KMS-11 (cell line): ENCODE results near the gene LHX3.

Experiments
- H2AFZ ChIP-seq: fragments of 200-600 bp; sonication (generic); 2 replicates; pipeline ENCODE4 v1.6.1; 2016; ENCODE audit warnings: antibody characterized with exemption, mixed run types, low read depth
- H3K27ac ChIP-seq: fragments of 200-600 bp; sonication (generic); 2 replicates; pipeline ENCODE4 v1.6.1; 2016; ENCODE audit warnings: mild to moderate bottlenecking, mixed run types
- H3K27me3 ChIP-seq: fragments of 200-600 bp; sonication (generic); 2 replicates; pipeline ENCODE4 v1.6.1; 2017; ENCODE audit warnings: mild to moderate bottlenecking, low read depth, mixed run types, moderate library complexity; ENCODE audit not compliant: insufficient read depth
- H3K36me3 ChIP-seq: fragments of 200-600 bp; sonication (generic); 2 replicates; pipeline ENCODE4 v1.6.1; 2017; ENCODE audit warnings: mild to moderate bottlenecking, mixed run types; ENCODE audit not compliant: insufficient read depth
- H3K4me1 ChIP-seq: fragments of 200-600 bp; sonication (generic); 2 replicates; pipeline ENCODE4 v1.6.1; 2016; ENCODE audit warnings: mild to moderate bottlenecking, low read depth, mixed run types; ENCODE audit not compliant: poor library complexity, severe bottlenecking
- H3K4me2 ChIP-seq: fragments of 200-600 bp; sonication (generic); 2 replicates; pipeline ENCODE4 v1.7.0; 2016; ENCODE audit warnings: mild to moderate bottlenecking, mixed run types
- H3K4me3 ChIP-seq: fragments of 200-600 bp; sonication (generic); IDR thresholded peaks from 2 replicates; pipeline ENCODE4 v1.6.1; 2017; ENCODE audit warnings: low read depth, low read length, mixed read lengths; ENCODE audit not compliant: insufficient read depth
- H3K79me2 ChIP-seq: fragments of 200-600 bp; sonication (generic); 2 replicates; pipeline ENCODE4 v1.6.1; 2016; ENCODE audit warnings: low read depth, mixed run types; ENCODE audit not compliant: insufficient read depth
- H3K9ac ChIP-seq: fragments of 200-600 bp; sonication (generic); 2 replicates; pipeline ENCODE4 v1.6.1; 2016; ENCODE audit warnings: mild to moderate bottlenecking, mixed run types
- H4K20me1 ChIP-seq: fragments of 200-600 bp; sonication (generic); 2 replicates; pipeline ENCODE4 v1.6.1; 2016; ENCODE audit warnings: mild to moderate bottlenecking, mixed run types; ENCODE audit not compliant: insufficient read depth
- CTCF ChIP-seq: fragments of 200-600 bp; sonication (generic); conservative IDR thresholded peaks from 2 replicates; pipeline ENCODE4 v1.6.1; 2017; ENCODE audit warnings: low read depth, mild to moderate bottlenecking, antibody characterized with exemption, low read length, moderate library complexity, mixed read lengths

Gene LHX3

GRCh38 chr9:136247947-136248637 lies 43.2 kb upstream of the LHX3 start:
- no peak overlapping the region for H3K27ac ChIP-seq
- H3K4me2 ChIP-seq, result no peak overlapping the region
- H2AFZ ChIP-seq, result no peak overlapping the region
- peaks cover 23% of the 10 kb centered on the region for H3K4me1 ChIP-seq
- peaks cover 61% of the 10 kb centered on the region for H3K27me3 ChIP-seq
- H4K20me1 ChIP-seq, result no peaks in the 10 kb centered on the region
- TF ChIP-seq CTCF, result no peak
- H3K36me3 ChIP-seq, result no peaks in the 10 kb centered on the region
- no peak overlapping the region for H3K4me3 ChIP-seq
- peaks cover 18% of the 10 kb centered on the region; the same call in 1 of the 2 replicates for H3K79me2 ChIP-seq
- H3K9ac ChIP-seq, result no peak overlapping the region

GRCh38 chr9:136247551-136247916 lies 42.6 kb upstream of the LHX3 start:
- Histone ChIP-seq H2AFZ (no peak overlapping the region), H3K4me3 (no peak overlapping the region), H3K4me2 (no peak overlapping the region), H4K20me1 (no peaks in the 10 kb centered on the region), H3K79me2 (peaks cover 24% of the 10 kb centered on the region; the same call in 1 of the 2 replicates), H3K4me1 (peaks cover 28% of the 10 kb centered on the region), H3K36me3 (no peaks in the 10 kb centered on the region), H3K27ac (no peak overlapping the region), H3K9ac (no peak overlapping the region), H3K27me3 (peaks cover 56% of the 10 kb centered on the region)
- TF ChIP-seq CTCF, result no peak

GRCh38 chr9:136246849-136247550 lies 42.1 kb upstream of the LHX3 start:
- Histone ChIP-seq H3K36me3 (no peaks in the 10 kb centered on the region), H4K20me1 (no peaks in the 10 kb centered on the region), H3K4me3 (no peak overlapping the region), H3K4me2 (no peak overlapping the region), H3K27ac (no peak overlapping the region), H3K4me1 (peaks cover 28% of the 10 kb centered on the region), H3K79me2 (peaks cover 28% of the 10 kb centered on the region; the same call in 1 of the 2 replicates), H3K9ac (no peak overlapping the region), H2AFZ (no peak overlapping the region), H3K27me3 (peaks cover 54% of the 10 kb centered on the region)
- no peak for TF ChIP-seq CTCF

- Histone ChIP-seq H3K27me3 (peaks cover 42% of the 10 kb centered on the region), H3K4me2 (peak within 1 kb of the TSS; percentile 96), H2AFZ (no peak within 1 kb of the TSS; the same call in 1 of the 2 replicates), H3K27ac (peak within 1 kb of the TSS; percentile 17; the same call in 1 of the 2 replicates), H3K36me3 (no peaks in the 10 kb centered on the region), H3K4me3 (no peak within 1 kb of the TSS), H3K79me2 (peaks cover 43% of the 10 kb centered on the region; the same call in 1 of the 2 replicates), H3K4me1 (peaks cover 28% of the 10 kb centered on the region), H3K9ac (peak within 1 kb of the TSS; percentile 79), H4K20me1 (no peaks in the 10 kb centered on the region)
- no peak for TF ChIP-seq CTCF
These were observed 40.6 kb upstream of the LHX3 start, which contains the start of gene QSOX2 for GRCh38 chr9:136245219-136246150. TSS of gene QSOX2 (minus strand) at chr9:136245812. CDS start at chr9:136245803, 9 bp downstream.
